ENCODE measurements around the gene ARID3C.

The ARID3C gene, protein sequence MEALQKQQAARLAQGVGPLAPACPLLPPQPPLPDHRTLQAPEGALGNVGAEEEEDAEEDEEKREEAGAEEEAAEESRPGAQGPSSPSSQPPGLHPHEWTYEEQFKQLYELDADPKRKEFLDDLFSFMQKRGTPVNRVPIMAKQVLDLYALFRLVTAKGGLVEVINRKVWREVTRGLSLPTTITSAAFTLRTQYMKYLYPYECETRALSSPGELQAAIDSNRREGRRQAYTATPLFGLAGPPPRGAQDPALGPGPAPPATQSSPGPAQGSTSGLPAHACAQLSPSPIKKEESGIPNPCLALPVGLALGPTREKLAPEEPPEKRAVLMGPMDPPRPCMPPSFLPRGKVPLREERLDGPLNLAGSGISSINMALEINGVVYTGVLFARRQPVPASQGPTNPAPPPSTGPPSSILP

DNA sequence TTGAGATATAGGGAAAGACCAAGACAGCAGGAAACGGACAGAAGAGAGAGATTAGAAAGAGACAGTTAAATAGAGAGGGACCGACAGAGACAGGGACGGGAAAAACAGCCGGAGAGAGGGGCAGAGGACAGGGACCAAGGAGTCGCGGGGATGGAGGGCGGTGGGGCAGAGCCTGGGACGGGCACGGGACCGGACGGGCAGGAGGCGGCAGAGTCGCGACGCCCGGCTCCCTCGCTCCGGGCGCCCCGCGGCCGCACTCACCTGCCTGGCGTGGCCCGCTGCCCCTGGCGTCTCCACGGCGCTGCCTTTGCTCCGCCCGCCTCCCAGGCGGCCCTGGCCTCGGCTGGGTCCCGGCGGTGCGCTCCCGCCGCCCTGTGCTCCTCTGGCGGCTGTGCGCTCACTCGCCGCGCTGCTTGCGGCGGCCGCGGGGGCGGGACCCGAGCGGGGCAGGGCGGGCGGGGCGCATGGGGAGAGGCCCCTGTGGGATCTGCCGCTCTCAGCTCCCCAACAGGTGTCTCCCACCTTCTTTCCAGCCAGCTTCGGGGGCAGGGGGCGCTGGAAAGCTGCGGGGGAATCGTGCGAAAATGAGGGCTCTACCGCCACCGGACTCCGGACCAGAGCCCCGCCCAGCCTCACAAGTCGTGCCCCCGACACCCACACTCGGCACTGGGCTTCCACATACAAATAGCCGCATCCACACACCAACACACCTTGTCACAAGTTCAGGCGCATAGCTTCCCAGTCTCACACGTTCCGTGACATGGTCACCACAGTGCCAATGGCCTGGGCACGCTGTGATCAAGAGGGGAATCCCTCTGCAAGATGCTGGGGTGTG lies at the start of gene ARID3C:
Gene ARID3C, minus strand, starts transcription at position 411 of the 835 bp plus-strand sequence. CDS start 1,052 bp downstream, outside the sequence.
- peak; percentile 32 for DNase-seq

- DNase-seq, result no peak
Observed at GRCh38 chr9:34675869-34676268, 47.0 kb upstream of the ARID3C start.

- DNase-seq, result peak; percentile 25
Observed at GRCh38 chr9:34675048-34675714, 46.3 kb upstream of the ARID3C start.

GRCh38 chr9:34674440-34674839 lies 45.6 kb upstream of the ARID3C start:
- no peak for DNase-seq

- no peak for DNase-seq
Observed at GRCh38 chr9:34671307-34671706, 42.4 kb upstream of the ARID3C start.

DNA sequence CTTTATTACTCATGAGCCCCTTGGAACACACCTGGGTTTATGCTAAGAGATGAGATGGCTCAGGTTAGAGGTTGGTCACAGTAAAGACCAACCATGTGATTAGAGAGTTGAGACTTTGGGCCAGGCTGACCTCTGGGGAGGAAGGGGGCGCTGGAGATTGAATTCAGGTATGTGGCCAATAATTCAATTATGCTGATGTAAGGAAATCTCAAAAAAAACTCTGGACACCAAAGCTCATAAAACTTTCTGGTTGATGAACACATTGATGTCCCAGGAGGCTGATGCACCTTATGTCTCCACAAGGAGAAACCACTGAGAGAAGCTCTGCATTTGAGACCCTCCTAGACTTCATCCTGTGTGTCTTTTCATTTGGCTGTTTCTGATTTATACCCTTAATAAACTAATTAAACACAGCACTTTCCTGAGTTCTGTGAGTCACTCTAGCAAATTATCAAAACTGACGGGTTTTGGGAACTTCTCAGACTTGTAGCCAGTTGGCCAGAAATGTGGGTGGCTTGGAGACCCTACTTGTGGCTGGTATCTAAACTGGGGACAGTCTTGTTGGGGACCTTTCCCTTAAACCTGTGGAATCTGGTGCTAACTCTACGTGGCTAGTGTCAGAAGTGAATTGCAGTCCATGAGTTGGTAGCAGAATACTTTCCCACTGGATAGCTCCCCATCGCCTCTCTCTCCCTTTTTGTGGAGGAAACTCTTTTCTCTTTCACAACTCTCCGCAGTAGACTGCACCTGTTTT lies 41.1 kb upstream of the ARID3C start:
- no peak for DNase-seq

DNA sequence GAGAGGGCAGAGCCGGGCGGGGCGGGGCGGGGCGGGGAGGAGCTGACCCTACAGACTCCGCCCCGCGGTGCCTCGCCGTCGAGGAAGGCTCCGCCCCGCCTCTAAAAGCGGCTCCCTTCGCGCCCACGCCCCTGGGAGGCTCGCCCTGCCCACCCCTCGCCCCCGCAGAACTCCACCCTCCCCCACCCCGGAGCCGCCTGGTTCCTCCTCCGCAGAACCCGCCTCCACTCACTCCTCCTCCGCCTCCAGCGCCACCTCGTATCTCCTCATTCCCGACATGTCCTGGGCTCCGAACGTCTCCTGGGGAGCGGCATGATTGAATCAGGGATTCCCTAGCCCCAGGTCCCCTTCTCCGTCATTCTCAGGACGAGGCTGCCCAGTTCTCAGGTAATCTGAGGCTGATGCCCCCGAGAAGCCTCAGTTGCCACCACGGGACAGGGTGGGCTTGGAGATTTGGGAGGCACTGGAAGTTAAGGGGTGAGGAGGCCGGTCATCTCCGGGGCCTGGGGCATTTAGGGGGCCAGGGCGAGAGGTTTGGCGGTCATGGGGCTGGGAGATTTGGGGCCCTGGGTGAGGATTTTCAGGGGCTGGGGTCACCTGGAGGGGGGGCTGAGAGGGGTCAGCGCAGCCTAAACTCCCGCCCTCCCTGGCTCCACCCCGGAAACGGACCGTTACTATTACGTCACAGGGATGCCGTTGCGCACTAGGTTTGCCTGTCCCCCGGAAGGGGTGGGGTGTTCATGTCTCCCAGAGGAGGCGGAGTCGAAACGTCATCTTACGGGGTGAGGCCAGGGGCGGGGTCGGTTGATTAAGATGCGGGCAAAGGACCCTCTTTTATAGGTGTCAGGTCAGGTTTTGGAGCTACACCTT lies 36.8 kb upstream of the ARID3C start:
- peak; percentile 81 for DNase-seq

DNA sequence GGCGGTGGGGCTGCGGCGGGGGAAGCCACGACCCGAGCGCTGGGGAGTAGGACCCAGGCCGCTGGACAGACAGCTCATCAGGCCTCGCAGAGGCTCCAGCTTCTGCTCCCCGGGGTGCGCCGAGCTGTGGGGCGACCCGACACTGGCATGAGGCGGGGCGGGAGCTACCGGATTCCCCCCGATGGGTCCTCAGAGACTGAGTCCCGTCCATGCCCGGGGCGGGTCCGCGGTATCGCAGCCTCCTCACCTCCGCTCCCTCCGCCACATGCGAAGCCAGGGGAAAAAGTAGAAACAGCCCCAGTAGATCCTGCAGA lies 36.2 kb upstream of the ARID3C start:
- DNase-seq, result no peak

GRCh38 chr9:34664281-34665066 lies 35.6 kb upstream of the ARID3C start:
- DNase-seq, result peak; percentile 49

GRCh38 chr9:34663303-34663605 lies 34.4 kb upstream of the ARID3C start:
- peak; percentile 19 for DNase-seq

GRCh38 chr9:34662526-34663302 lies 33.8 kb upstream of the ARID3C start, which contains the start of gene CCL27:
TSS of gene CCL27 (minus strand) at chr9:34662657. CDS start at chr9:34662633, 24 bp downstream.
- DNase-seq, result no peak

DNA sequence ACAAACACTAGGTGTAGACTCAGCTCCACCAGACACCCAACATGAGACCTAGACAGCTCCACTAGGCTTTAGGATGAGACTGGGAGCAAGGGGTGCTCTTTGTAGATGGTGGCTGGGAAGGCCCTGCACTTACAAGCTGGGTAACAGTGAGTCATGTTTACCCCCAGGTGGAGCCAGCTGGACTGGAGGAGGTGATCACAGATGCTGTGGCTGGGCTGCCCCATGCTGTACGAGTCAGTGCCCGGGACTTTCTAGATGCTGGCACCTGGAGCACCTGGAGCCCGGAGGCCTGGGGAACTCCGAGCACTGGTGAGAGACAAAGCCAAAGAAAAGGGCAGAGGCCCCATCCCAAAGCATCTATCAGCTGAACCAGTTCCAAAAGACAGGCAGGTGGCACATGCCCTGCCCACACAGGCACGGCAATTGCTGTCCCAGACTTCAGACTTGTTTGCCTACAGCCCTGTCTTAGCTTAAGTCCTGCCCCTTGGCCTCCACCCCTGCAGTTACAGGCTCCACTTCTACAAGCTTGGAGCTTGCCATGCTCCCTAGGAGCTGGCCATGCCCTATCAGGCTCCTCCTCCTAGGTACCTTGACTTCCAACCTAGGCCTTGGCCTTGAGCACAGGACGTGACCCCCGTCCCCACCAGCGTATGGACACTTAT lies 30.9 kb upstream of the ARID3C start:
- DNase-seq, result no peak

- no peak for DNase-seq
Observed at GRCh38 chr9:34658461-34658860, 29.6 kb upstream of the ARID3C start.

DNA sequence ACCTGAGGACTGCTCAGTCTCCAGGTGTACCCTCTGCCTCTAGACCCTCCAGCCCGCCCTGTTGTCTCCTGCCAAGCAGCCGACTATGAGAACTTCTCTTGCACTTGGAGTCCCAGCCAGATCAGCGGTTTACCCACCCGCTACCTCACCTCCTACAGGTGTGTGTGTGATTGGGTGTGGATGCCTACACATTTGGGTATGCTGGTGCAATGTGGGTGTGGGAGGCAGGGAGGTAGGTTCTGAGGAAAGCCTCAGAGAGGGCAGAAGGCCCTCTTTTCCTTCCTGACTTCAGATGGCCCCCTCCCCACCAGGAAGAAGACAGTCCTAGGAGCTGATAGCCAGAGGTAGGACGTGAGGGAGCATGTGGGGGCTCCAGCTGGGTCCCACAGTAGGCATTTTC lies 28.1 kb upstream of the ARID3C start:
- no peak for DNase-seq

- DNase-seq, result no peak
Observed at GRCh38 chr9:34655394-34655793, 26.5 kb upstream of the ARID3C start.

GRCh38 chr9:34654323-34655051 lies 25.6 kb upstream of the ARID3C start:
- DNase-seq, result no peak

GRCh38 chr9:34653151-34654072 lies 24.5 kb upstream of the ARID3C start:
- DNase-seq, result no peak

DNA sequence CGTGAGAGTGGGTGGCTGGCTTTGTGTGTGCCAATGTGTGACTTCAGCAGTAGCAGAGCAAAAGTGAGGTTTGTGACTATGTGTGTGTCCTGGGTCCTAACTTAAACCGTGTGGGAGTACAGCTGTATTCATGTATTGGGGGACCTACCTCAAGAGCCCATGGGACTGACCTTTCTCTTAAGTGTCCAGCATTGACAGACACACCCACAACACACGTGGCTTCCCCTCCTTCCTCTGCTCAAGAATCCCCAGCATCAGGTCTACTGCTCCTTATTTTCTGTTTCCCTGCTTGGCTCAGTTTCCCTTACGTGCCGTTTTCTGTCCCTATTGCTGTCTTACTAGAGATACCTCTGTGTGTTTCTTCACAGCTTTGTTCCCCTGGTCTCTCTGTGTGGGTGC lies 23.7 kb upstream of the ARID3C start:
- no peak for DNase-seq
